HCT116 (cell line): ENCODE results near the gene TXNRD3. TPM values are rescaled to one million over a fixed set of nuclear protein-coding genes. Genes with fewer than 3 reads are reported as not detected.

Source experiments
- ATAC-seq: fragments of 200-7000 bp; cut with Tn5 transposase; 2 replicates; pipeline ENCODE4 v1.9.1; 2020; ENCODE audit warnings: mild to moderate bottlenecking, moderate library complexity
- BruUV-seq: library from RNA; stranded (reverse); fragments of 400-500 nt; replicated peaks from 2 replicates; lab custom pipeline; 2021; lab: Mats Ljungman, UMichigan
- CTCF ChIA-PET: fragments of 300-600 bp; sonication (Branson Sonifier 250); formaldehyde crosslinking; loops from one replicate; lab custom pipeline; 2021; ENCODE audit warnings: antibody characterized with exemption; lab: Charles Lee
- POLR2A ChIA-PET: fragments of 300-600, 350-600 bp; sonication (Branson Sonifier 250); formaldehyde crosslinking; loops from one replicate; lab custom pipeline; 2021; ENCODE audit warnings: antibody characterized with exemption; lab: Charles Lee
- RAD21 ChIA-PET, 2 experiments: fragments of 300-600 bp; sonication (Branson Sonifier 250); formaldehyde crosslinking; loops; one replicate each; lab custom pipeline; 2023; ENCODE audit warnings: low total read pairs in 2 of 2; ENCODE audit not compliant: uncharacterized antibody in 2 of 2, unreplicated experiment in 2 of 2, low non-redundant PET in 1 of 2; lab: Charles Lee
- DNase-seq: peaks from one replicate; pipeline ENCODE4 v3.0.0-alpha.2; 2010; ENCODE audit warnings: low read depth, low spot score
- H2AFZ ChIP-seq: fragments of 200-600 bp; shearing (Covaris generic), sonication (generic); 2 replicates; pipeline ENCODE4 v1.6.1; 2017; ENCODE audit warnings: low read depth, mixed run types, mixed read lengths, antibody characterized with exemption, low read length; ENCODE audit not compliant: poor library complexity, severe bottlenecking
- H3K27ac ChIP-seq: 2 replicates; pipeline ENCODE4 v1.5.1; 2012; ENCODE audit warnings: low read depth, low read length
- H3K27me3 ChIP-seq: fragments of 200-600 bp; sonication (generic); 2 replicates; pipeline ENCODE4 v1.6.1; 2016; ENCODE audit warnings: mixed run types, low read length, mixed read lengths; ENCODE audit not compliant: insufficient read depth
- H3K36me3 ChIP-seq, 2 experiments: fragments of 200-500 bp in 1 of 2; fragments of 200-600 bp in 1 of 2; sonication (Bioruptor generic) in 1 of 2; sonication (generic) in 1 of 2; 2 replicates each; pipeline versions ENCODE4 v1.5.1 to v1.6.1; 2014 to 2016; ENCODE audit warnings: low read length in 2 of 2, inconsistent platforms in 1 of 2, mixed read lengths in 1 of 2, mixed run types in 1 of 2; ENCODE audit not compliant: insufficient read depth in 2 of 2, control insufficient read depth in 1 of 2
- H3K4me1 ChIP-seq, 2 experiments: fragments of 200-600 bp in 1 of 2; sonication (generic) in 1 of 2; 2 replicates each; pipeline versions ENCODE4 v1.5.1 to v1.6.1; 2012 to 2017; ENCODE audit warnings: low read length in 2 of 2, inconsistent platforms in 1 of 2, mild to moderate bottlenecking in 1 of 2, mixed read lengths in 1 of 2, mixed run types in 1 of 2, moderate library complexity in 1 of 2; ENCODE audit not compliant: insufficient read depth in 2 of 2, control insufficient read depth in 1 of 2
- H3K4me2 ChIP-seq: fragments of 200-600 bp; sonication (generic); 2 replicates; pipeline ENCODE4 v1.6.1; 2017; ENCODE audit warnings: mixed run types, low read length, mixed read lengths
- H3K4me3 ChIP-seq, 2 experiments: fragments of 200-600 bp in 1 of 2; sonication (generic) in 1 of 2; replicated peaks in 1 of 2; 2 replicates each; pipeline ENCODE4 v1.5.1; 2011 to 2016; ENCODE audit warnings: low read length in 2 of 2, control low read depth in 1 of 2, low read depth in 1 of 2, mild to moderate bottlenecking in 1 of 2, mixed read lengths in 1 of 2, mixed run types in 1 of 2
- H3K79me2 ChIP-seq: fragments of 200-600 bp; sonication (generic); 2 replicates; pipeline ENCODE4 v1.6.1; 2017; ENCODE audit warnings: mild to moderate bottlenecking, mixed run types, low read length, moderate library complexity, mixed read lengths; ENCODE audit not compliant: insufficient read depth
- H3K9ac ChIP-seq: fragments of 200-600 bp; sonication (generic); 2 replicates; pipeline ENCODE4 v1.6.1; 2016; ENCODE audit warnings: low read length, mixed read lengths
- H3K9me2 ChIP-seq: fragments of 200-600 bp; sonication (generic), shearing (Covaris generic); 2 replicates; pipeline ENCODE4 v1.6.1; 2017; ENCODE audit warnings: mixed run types, mild to moderate bottlenecking, moderate library complexity; ENCODE audit not compliant: insufficient read depth
- H3K9me3 ChIP-seq, 2 experiments: fragments of 200-500 bp in 1 of 2; fragments of 200-600 bp in 1 of 2; sonication (Bioruptor generic) in 1 of 2; sonication (generic) in 1 of 2; 2 replicates each; pipeline ENCODE4 v1.6.1; 2014 to 2017; ENCODE audit warnings: low read length in 2 of 2, mixed read lengths in 2 of 2, inconsistent platforms in 1 of 2, low read depth in 1 of 2, mild to moderate bottlenecking in 1 of 2, mixed run types in 1 of 2, moderate library complexity in 1 of 2; ENCODE audit not compliant: control insufficient read depth in 1 of 2, insufficient read depth in 1 of 2
- H4K20me1 ChIP-seq: fragments of 200-600 bp; sonication (generic), shearing (Covaris generic); 2 replicates; pipeline ENCODE4 v1.6.1; 2017; ENCODE audit warnings: mixed run types, mild to moderate bottlenecking, moderate library complexity; ENCODE audit not compliant: insufficient read depth
- CEBPB ChIP-seq: IDR thresholded peaks from 2 replicates; pipeline ENCODE4 v1.6.1; 2012; ENCODE audit warnings: low read depth
- ELF1 ChIP-seq: IDR thresholded peaks from 2 replicates; pipeline ENCODE4 v1.6.1; 2012; ENCODE audit warnings: low read depth, borderline replicate concordance
- FOSL1 ChIP-seq: IDR thresholded peaks from 2 replicates; pipeline ENCODE4 v1.6.1; 2012; ENCODE audit warnings: low read depth
- JUND ChIP-seq: IDR thresholded peaks from 2 replicates; pipeline ENCODE4 v1.6.1; 2012
- SIN3A ChIP-seq: IDR thresholded peaks from 2 replicates; pipeline ENCODE4 v1.6.1; 2012; ENCODE audit warnings: low read depth
- SRF ChIP-seq: IDR thresholded peaks from 2 replicates; pipeline ENCODE4 v1.6.1; 2012; ENCODE audit warnings: low read depth
- YY1 ChIP-seq: IDR thresholded peaks from 2 replicates; pipeline ENCODE4 v1.6.1; 2011; ENCODE audit warnings: low read length, low read depth, moderate library complexity, mild to moderate bottlenecking; ENCODE audit not compliant: insufficient replicate concordance; ENCODE audit errors: extremely low read depth
- intact Hi-C: fragments of 100-400 bp; cut with micrococcal nuclease; formaldehyde crosslinking; loops from 2 replicates; pipeline ENCODE4 v1.10.0; 2022
- total RNA-seq: library from RNA; stranded (reverse); gene quantifications from one replicate; pipeline ENCODE4 v1.2.1, GENCODE V29; 2021; ENCODE audit not compliant: unreplicated experiment
- TF ChIP-seq, protein P1 (sequence below): IDR thresholded peaks from 2 replicates; pipeline ENCODE4 v1.6.1; 2012
- TF ChIP-seq, protein P2 (sequence below): IDR thresholded peaks from 2 replicates; pipeline ENCODE4 v1.6.1; 2011; ENCODE audit warnings: mild to moderate bottlenecking, low read length, moderate library complexity; ENCODE audit not compliant: insufficient replicate concordance; ENCODE audit errors: extremely low read depth

The TXNRD3 gene
- total RNA-seq, 1 experiment from 2014 or later = 19.3 TPM

DNA sequence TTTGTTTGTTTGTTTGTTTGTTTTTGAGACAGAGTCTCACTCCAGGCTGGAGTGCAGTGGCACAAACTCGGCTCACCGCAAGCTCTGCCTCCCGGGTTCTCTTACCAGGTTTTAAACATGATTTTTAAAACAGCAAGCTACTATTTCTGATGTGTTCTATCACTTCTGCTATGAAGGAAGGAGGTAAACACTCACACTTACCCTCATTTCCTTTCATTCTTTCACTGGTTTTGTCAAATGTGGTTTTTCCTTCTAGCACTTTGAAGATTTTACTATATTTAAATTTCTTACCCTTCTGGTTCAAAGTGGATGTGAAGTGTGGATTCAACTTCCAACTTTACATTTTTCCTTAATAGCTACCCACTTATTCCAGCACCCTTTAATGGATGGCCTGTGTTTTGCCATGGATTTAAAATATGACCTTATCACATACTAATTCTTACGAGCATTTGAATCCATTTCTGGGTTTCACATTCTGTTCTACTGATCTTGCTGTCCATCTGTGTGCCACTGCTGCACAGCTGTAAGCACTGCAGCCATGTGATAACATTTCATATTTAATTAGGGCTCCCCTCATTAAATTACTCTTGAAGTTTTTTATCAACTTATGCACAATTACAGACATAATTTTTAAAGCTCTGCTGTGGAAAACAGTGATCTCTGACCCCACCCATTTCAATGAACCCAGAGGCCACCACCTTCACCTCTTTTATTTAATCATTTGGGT, 42.3 kb downstream of the TXNRD3 start:
- intact Hi-C loops = no loop called here
- 0 out of 4 replicates have a peak, but pooled peaks cover 0 to 2% of the 10 kb centered on the region in 2 experiments for H3K36me3 ChIP-seq
- ATAC-seq = no peak
- H4K20me1 ChIP-seq = no peaks in the 10 kb centered on the region
- H3K9me2 ChIP-seq = no peaks in the 10 kb centered on the region
- no peaks in the 10 kb centered on the region for H3K79me2 ChIP-seq
- no peak for DNase-seq
- H3K9ac ChIP-seq = no peak overlapping the region
- CTCF ChIA-PET = no interaction called here
- H2AFZ ChIP-seq = no peak overlapping the region
- no peaks in the 10 kb centered on the region for H3K9me3 ChIP-seq
- RAD21 ChIA-PET = no interaction called here
- H3K27me3 ChIP-seq = no peaks in the 10 kb centered on the region
- TF ChIP-seq CEBPB (no peak), JUND (no peak), ELF1 (no peak), SRF (no peak), FOSL1 (no peak), YY1 (no peak), SIN3A (no peak)
- TF ChIP-seq, protein P1, sequence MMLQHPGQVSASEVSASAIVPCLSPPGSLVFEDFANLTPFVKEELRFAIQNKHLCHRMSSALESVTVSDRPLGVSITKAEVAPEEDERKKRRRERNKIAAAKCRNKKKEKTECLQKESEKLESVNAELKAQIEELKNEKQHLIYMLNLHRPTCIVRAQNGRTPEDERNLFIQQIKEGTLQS = no peak
- TF ChIP-seq, protein P2, sequence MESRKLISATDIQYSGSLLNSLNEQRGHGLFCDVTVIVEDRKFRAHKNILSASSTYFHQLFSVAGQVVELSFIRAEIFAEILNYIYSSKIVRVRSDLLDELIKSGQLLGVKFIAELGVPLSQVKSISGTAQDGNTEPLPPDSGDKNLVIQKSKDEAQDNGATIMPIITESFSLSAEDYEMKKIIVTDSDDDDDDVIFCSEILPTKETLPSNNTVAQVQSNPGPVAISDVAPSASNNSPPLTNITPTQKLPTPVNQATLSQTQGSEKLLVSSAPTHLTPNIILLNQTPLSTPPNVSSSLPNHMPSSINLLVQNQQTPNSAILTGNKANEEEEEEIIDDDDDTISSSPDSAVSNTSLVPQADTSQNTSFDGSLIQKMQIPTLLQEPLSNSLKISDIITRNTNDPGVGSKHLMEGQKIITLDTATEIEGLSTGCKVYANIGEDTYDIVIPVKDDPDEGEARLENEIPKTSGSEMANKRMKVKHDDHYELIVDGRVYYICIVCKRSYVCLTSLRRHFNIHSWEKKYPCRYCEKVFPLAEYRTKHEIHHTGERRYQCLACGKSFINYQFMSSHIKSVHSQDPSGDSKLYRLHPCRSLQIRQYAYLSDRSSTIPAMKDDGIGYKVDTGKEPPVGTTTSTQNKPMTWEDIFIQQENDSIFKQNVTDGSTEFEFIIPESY = no peak
- H3K4me2 ChIP-seq = no peak overlapping the region
- no TSS peak for BruUV-seq
- no peak overlapping the region for H3K27ac ChIP-seq
- H3K4me3 ChIP-seq = no peak overlapping the region
- peaks cover 0 to 1% of the 10 kb centered on the region in 2 experiments; a peak in 1 of 4 replicates for H3K4me1 ChIP-seq
- POLR2A ChIA-PET = no interaction called here
